GM18508 (cell line): ENCODE results near the gene ZNF608.
A peak's percentile ranks its signal among the peaks of the same experiment; 100 is the strongest.

Source experiments
- ATAC-seq: cut with Tn5 transposase; IDR thresholded peaks from one replicate; pipeline ENCODE4 v1.9.1; 2021; ENCODE audit warnings: moderate number of reproducible peaks; ENCODE audit not compliant: insufficient read depth, unreplicated experiment

Gene ZNF608

GRCh38 chr5:124755565-124755964 is 9.1 kb upstream of the ZNF608 start:
- no peak for ATAC-seq

GRCh38 chr5:124755041-124755440 is 8.6 kb upstream of the ZNF608 start:
- ATAC-seq = no peak

GRCh38 chr5:124754206-124754927 is 7.9 kb upstream of the ZNF608 start:
- no peak for ATAC-seq

GRCh38 chr5:124752854-124753720 is 6.6 kb upstream of the ZNF608 start:
- no peak for ATAC-seq

GRCh38 chr5:124751031-124751430 is 4.6 kb upstream of the ZNF608 start:
- ATAC-seq = no peak

GRCh38 chr5:124748687-124749594 is 2.5 kb upstream of the ZNF608 start:
- peak; percentile 88 for ATAC-seq

GRCh38 chr5:124747791-124748686 is 1.6 kb upstream of the ZNF608 start:
- peak; percentile 21 for ATAC-seq

GRCh38 chr5:124746916-124747790 is 714 bp upstream of the ZNF608 start:
- no peak for ATAC-seq

- no peak for ATAC-seq
Measured at GRCh38 chr5:124745007-124745927, 1.2 kb downstream of the ZNF608 start.

- no peak for ATAC-seq
Measured at GRCh38 chr5:124744170-124744971, 2.1 kb downstream of the ZNF608 start.

GRCh38 chr5:124743602-124744169 is 2.8 kb downstream of the ZNF608 start:
- ATAC-seq = no peak

GRCh38 chr5:124742983-124743601 is 3.3 kb downstream of the ZNF608 start:
- no peak for ATAC-seq

- no peak for ATAC-seq
Measured at GRCh38 chr5:124742521-124742920, 3.9 kb downstream of the ZNF608 start.

- ATAC-seq = no peak
Measured at GRCh38 chr5:124741711-124742496, 4.5 kb downstream of the ZNF608 start.

GRCh38 chr5:124740991-124741583 is 5.4 kb downstream of the ZNF608 start:
- ATAC-seq = no peak
